Measurements from ENCODE around the gene OR2AG1. TPM values are rescaled to one million over a fixed set of nuclear protein-coding genes. Genes with fewer than 3 reads are reported as not detected.

The OR2AG1 gene
- total RNA-seq, 1 experiment from 2014 or later: not detected

DNA sequence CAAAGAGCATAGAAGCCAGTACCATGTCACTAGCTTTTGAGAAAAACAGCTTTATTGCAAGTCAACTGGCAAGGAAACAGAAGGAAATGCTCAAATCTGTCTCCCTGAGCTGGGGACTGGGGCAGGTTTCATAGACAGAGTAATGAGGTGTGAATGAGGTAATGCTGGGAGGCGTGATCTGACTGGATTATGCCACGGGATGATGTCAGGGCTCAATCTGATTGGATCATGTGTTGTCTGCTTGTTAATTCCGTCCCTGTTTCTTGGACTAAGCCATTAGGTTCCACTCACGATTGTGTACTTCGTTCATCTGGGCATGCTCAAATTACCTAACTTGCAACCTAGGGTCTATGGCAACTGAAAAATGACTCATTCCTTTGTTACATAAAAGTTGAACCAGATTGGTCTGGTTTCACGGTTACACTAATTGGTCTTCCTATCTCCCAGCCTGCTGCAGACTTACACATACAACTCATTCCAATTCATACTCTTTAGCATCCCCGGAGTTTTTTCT, 42.5 kb downstream of the OR2AG1 start:
- TF ChIP-seq TCF7L2 (IDR thresholded peaks at IDR 0.05; ENCODE audit: low read depth, low read length) (no peak), POLR2AphosphoS5 (IDR thresholded peaks at IDR 0.05; ENCODE audit: low read depth, low read length) (no peak)
- TF ChIP-seq, protein P1, sequence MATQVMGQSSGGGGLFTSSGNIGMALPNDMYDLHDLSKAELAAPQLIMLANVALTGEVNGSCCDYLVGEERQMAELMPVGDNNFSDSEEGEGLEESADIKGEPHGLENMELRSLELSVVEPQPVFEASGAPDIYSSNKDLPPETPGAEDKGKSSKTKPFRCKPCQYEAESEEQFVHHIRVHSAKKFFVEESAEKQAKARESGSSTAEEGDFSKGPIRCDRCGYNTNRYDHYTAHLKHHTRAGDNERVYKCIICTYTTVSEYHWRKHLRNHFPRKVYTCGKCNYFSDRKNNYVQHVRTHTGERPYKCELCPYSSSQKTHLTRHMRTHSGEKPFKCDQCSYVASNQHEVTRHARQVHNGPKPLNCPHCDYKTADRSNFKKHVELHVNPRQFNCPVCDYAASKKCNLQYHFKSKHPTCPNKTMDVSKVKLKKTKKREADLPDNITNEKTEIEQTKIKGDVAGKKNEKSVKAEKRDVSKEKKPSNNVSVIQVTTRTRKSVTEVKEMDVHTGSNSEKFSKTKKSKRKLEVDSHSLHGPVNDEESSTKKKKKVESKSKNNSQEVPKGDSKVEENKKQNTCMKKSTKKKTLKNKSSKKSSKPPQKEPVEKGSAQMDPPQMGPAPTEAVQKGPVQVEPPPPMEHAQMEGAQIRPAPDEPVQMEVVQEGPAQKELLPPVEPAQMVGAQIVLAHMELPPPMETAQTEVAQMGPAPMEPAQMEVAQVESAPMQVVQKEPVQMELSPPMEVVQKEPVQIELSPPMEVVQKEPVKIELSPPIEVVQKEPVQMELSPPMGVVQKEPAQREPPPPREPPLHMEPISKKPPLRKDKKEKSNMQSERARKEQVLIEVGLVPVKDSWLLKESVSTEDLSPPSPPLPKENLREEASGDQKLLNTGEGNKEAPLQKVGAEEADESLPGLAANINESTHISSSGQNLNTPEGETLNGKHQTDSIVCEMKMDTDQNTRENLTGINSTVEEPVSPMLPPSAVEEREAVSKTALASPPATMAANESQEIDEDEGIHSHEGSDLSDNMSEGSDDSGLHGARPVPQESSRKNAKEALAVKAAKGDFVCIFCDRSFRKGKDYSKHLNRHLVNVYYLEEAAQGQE (IDR thresholded peaks at IDR 0.05; ENCODE audit: insufficient read depth in 1 of 2, low read depth in 2 of 2, low read length in 1 of 2): no peak
- TF ChIP-seq, protein P2, sequence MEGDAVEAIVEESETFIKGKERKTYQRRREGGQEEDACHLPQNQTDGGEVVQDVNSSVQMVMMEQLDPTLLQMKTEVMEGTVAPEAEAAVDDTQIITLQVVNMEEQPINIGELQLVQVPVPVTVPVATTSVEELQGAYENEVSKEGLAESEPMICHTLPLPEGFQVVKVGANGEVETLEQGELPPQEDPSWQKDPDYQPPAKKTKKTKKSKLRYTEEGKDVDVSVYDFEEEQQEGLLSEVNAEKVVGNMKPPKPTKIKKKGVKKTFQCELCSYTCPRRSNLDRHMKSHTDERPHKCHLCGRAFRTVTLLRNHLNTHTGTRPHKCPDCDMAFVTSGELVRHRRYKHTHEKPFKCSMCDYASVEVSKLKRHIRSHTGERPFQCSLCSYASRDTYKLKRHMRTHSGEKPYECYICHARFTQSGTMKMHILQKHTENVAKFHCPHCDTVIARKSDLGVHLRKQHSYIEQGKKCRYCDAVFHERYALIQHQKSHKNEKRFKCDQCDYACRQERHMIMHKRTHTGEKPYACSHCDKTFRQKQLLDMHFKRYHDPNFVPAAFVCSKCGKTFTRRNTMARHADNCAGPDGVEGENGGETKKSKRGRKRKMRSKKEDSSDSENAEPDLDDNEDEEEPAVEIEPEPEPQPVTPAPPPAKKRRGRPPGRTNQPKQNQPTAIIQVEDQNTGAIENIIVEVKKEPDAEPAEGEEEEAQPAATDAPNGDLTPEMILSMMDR (IDR thresholded peaks at IDR 0.05): no peak
- intact Hi-C loops (cut with micrococcal nuclease; ENCODE audit: unreplicated experiment): no loop called here
- in situ Hi-C loops (cut with HindIII; ENCODE audit: low pct_unique_long_range_greater_than_20kb, low sequenced_read_pairs): no loop called here
- DNase-seq (ENCODE audit: low read depth, low spot score) (no peak), ATAC-seq (no peak)
- no peaks in the 10 kb centered on the region for H3K27me3 ChIP-seq (ENCODE audit: control insufficient read depth, insufficient read depth, low read length)
- no peaks in the 10 kb centered on the region for H3K9me3 ChIP-seq (ENCODE audit: control insufficient read depth, insufficient read depth, low read depth, low read length)
- no TSS peak for BruUV-seq (replicated peaks)
- CTCF ChIA-PET: no interaction called here
- POLR2A ChIA-PET: interaction anchor here (0.7 kb wide), 1 partner anchor 27 kb away, joined by 10 read pairs; no protein-coding TSS in a partner anchor
- H3K4me1 ChIP-seq (ENCODE audit: control insufficient read depth, insufficient read depth, low read length): no peaks in the 10 kb centered on the region
- H3K36me3 ChIP-seq (ENCODE audit: control insufficient read depth, insufficient read depth, low read length): no peaks in the 10 kb centered on the region
- H3K4me3 ChIP-seq (ENCODE audit: low read depth in 2 of 2, low read length in 2 of 2): no peak overlapping the region
- H3K27ac ChIP-seq (ENCODE audit: low read length): no peak overlapping the region

DNA sequence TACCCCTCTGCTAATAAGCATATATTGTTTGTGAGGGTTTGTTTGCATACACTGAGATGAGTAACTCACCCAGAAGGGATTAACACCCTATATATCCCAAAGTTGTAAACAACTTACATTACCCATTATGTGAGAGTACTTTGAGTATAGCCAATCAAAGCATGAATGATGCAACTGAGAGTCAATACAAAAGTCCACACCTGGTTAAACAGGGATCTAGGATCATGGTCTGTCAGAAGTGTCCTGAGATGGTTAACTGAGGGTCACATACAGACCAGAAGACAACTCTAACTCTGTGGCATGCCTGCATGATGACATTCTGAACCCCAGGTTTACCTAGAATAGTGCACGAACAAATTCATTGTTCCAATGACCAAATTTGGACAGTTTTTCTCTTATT, 45.3 kb downstream of the OR2AG1 start:
- no TSS peak for BruUV-seq (replicated peaks)
- in situ Hi-C loops (cut with HindIII; ENCODE audit: low pct_unique_long_range_greater_than_20kb, low sequenced_read_pairs): no loop called here
- intact Hi-C loops (cut with micrococcal nuclease; ENCODE audit: unreplicated experiment): no loop called here
- H3K4me1 ChIP-seq (ENCODE audit: control insufficient read depth, insufficient read depth, low read length): no peaks in the 10 kb centered on the region
- H3K4me3 ChIP-seq (ENCODE audit: low read depth in 2 of 2, low read length in 2 of 2): no peak overlapping the region
- ChIA-PET POLR2A (no interaction called here), CTCF (no interaction called here)
- no peaks in the 10 kb centered on the region for H3K9me3 ChIP-seq (ENCODE audit: control insufficient read depth, insufficient read depth, low read depth, low read length)
- no peak overlapping the region for H3K27ac ChIP-seq (ENCODE audit: low read length)
- no peak for DNase-seq (ENCODE audit: low read depth, low spot score)
- TF ChIP-seq, protein P1 (IDR thresholded peaks at IDR 0.05; ENCODE audit: insufficient read depth in 1 of 2, low read depth in 2 of 2, low read length in 1 of 2): no peak
- TF ChIP-seq TCF7L2 (IDR thresholded peaks at IDR 0.05; ENCODE audit: low read depth, low read length) (no peak), POLR2AphosphoS5 (IDR thresholded peaks at IDR 0.05; ENCODE audit: low read depth, low read length) (no peak), SIN3A (IDR thresholded peaks at IDR 0.05; ENCODE audit: borderline replicate concordance, insufficient read depth, low read depth, low read length) (no peak)
- TF ChIP-seq, protein P2 (IDR thresholded peaks at IDR 0.05): no peak
- no peak for ATAC-seq
- H3K27me3 ChIP-seq (ENCODE audit: control insufficient read depth, insufficient read depth, low read length): no peaks in the 10 kb centered on the region
- H3K36me3 ChIP-seq (ENCODE audit: control insufficient read depth, insufficient read depth, low read length): no peaks in the 10 kb centered on the region
